ENCODE results near the gene HTR1E.
"Not testable (repeated sequence)": the region's sequence is repeated elsewhere in the genome, so short reads cannot be mapped to it uniquely, and the experiment has no call there.

The HTR1E gene, protein sequence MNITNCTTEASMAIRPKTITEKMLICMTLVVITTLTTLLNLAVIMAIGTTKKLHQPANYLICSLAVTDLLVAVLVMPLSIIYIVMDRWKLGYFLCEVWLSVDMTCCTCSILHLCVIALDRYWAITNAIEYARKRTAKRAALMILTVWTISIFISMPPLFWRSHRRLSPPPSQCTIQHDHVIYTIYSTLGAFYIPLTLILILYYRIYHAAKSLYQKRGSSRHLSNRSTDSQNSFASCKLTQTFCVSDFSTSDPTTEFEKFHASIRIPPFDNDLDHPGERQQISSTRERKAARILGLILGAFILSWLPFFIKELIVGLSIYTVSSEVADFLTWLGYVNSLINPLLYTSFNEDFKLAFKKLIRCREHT

DNA sequence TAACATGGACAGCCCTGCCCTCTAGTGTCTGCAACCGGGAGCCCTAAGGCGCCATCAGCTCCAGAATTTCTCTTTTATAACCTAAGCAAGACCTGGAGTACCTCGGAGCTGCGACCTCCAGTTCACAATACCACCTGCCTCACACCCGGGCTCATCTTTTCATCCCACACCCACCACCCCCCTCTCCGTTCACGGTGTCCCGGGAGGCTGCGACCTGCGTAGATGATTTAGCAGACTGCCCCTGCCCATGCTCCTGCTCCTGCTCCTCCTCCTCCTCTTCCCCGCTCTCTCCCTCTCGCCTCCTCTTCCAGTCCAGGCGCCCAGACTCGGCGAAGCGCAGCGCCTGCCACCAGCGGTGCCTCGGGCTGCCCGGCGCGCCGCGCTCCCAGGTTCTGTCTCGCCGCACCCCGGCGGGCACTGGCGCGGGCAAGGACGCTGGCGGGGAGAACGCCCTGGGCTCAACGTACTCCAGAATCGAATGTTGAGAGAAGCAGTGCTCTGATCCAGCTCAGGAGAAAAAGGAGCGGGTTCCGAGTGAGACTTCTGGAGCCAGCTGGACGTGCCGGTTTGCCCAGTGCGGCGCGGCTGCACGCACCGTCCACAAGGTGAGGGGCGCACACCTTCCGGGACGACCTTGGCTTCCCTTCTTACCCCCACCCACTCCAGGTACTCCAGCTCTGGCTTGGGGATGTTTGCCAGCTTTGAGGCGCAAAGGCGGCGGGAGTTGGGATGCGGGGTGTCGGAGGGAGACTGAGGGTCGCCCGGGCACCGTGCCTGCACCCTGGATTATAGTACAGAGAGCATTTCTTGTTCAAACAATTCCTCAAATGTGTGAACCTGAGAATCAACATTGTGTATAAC, at the start of gene HTR1E:
HTR1E (plus strand) TSS at position 310 of the 861 bp plus-strand sequence. CDS start 77,807 bp downstream, outside the sequence.
- peak; percentile 27 for TF ChIP-seq CTCF (IDR thresholded peaks at IDR 0.05; ENCODE audit: borderline replicate concordance, extremely low read depth, low read length, poor library complexity, severe bottlenecking)
- TF ChIP-seq EZH2 (IDR thresholded peaks at IDR 0.05; ENCODE audit: borderline replicate concordance, low read depth, low read length, severe bottlenecking), result no peak
- DNase-seq (no peak), ATAC-seq (ENCODE audit: insufficient read depth, low read depth) (no peak)
- Histone ChIP-seq H3K27me3 (ENCODE audit: insufficient read depth, low read length, poor library complexity) (peaks cover 3% of the 10 kb centered on the region), H3K4me2 (ENCODE audit: insufficient read depth, low read length) (no peak within 1 kb of the TSS), H3K36me3 (ENCODE audit: insufficient read depth, low read length) (no peaks in the 10 kb centered on the region), H3K79me2 (ENCODE audit: insufficient read depth, low read length) (no peaks in the 10 kb centered on the region), H4K20me1 (ENCODE audit: insufficient read depth, low read length) (no peaks in the 10 kb centered on the region), H3K9me3 (ENCODE audit: insufficient read depth, low read length, severe bottlenecking) (no peaks in the 10 kb centered on the region), H2AFZ (ENCODE audit: low read depth, low read length) (no peak within 1 kb of the TSS), H3K4me1 (ENCODE audit: insufficient read depth, low read length) (no peaks in the 10 kb centered on the region), H3K4me3 (ENCODE audit: low read depth in 1 of 2, low read length in 2 of 2) (no peak within 1 kb of the TSS), H3K9ac (ENCODE audit: low read depth, low read length) (no peak within 1 kb of the TSS), H3K27ac (ENCODE audit: low read length) (no peak within 1 kb of the TSS)

DNA sequence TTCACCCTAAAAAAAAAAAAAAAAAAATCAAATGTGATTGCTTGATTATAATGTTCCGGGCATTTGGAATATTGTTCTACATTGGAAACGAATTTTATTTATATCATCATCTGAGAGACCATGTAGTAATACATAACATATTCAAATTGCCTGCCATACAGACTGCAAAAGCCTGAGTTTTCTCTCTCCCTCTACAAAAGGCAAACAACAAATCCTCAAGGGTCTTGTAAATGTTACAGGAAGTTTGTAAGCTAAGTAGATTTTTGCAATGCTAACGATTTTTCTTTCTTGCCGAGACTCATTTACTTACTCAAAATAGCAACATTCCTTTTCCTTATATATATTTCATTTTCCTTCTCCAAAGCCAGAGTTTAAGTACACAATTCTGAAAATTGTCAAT, 49.0 kb upstream of the HTR1E start:
- Histone ChIP-seq H2AFZ (ENCODE audit: low read depth, low read length) (no peak overlapping the region), H3K27ac (ENCODE audit: low read length) (no peak overlapping the region), H3K36me3 (ENCODE audit: insufficient read depth, low read length) (no peaks in the 10 kb centered on the region), H3K4me2 (ENCODE audit: insufficient read depth, low read length) (no peak overlapping the region), H3K9me3 (ENCODE audit: insufficient read depth, low read length, severe bottlenecking) (no peaks in the 10 kb centered on the region), H3K79me2 (ENCODE audit: insufficient read depth, low read length) (no peaks in the 10 kb centered on the region), H3K27me3 (ENCODE audit: insufficient read depth, low read length, poor library complexity) (no peaks in the 10 kb centered on the region), H3K4me3 (ENCODE audit: low read depth in 1 of 2, low read length in 2 of 2) (no peak overlapping the region), H3K4me1 (ENCODE audit: insufficient read depth, low read length) (no peaks in the 10 kb centered on the region), H3K9ac (ENCODE audit: low read depth, low read length) (no peak overlapping the region), H4K20me1 (ENCODE audit: insufficient read depth, low read length) (no peaks in the 10 kb centered on the region)
- ATAC-seq (ENCODE audit: insufficient read depth, low read depth) (no peak), DNase-seq (no peak)
- no peak for TF ChIP-seq CTCF (IDR thresholded peaks at IDR 0.05; ENCODE audit: borderline replicate concordance, extremely low read depth, low read length, poor library complexity, severe bottlenecking)
- no peak for TF ChIP-seq EZH2 (IDR thresholded peaks at IDR 0.05; ENCODE audit: borderline replicate concordance, low read depth, low read length, severe bottlenecking)

DNA sequence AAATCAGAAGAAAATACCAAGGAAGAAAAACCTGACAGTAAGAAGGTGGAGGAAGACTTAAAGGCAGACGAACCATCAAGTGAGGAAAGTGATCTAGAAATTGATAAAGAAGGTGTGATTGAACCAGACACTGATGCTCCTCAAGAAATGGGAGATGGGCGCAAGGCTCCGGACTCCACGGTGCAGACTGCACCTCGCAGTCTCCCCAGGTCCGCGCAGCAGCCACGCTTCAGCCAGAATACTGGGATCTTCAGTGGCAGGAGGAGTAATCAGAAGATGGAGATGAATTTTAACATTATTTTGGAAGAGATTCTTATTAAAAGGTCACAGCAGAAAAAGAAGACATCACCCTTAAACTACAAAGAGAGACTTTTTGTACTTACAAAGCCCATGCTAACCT, 40.1 kb upstream of the HTR1E start:
- not testable (repeated sequence) for H3K27me3 ChIP-seq (ENCODE audit: insufficient read depth, low read length, poor library complexity); H2AFZ ChIP-seq (ENCODE audit: low read depth, low read length); H3K36me3 ChIP-seq (ENCODE audit: insufficient read depth, low read length); H3K79me2 ChIP-seq (ENCODE audit: insufficient read depth, low read length); H3K9me3 ChIP-seq (ENCODE audit: insufficient read depth, low read length, severe bottlenecking); H3K9ac ChIP-seq (ENCODE audit: low read depth, low read length); H3K4me1 ChIP-seq (ENCODE audit: insufficient read depth, low read length); DNase-seq; ATAC-seq (ENCODE audit: insufficient read depth, low read depth); H3K4me2 ChIP-seq (ENCODE audit: insufficient read depth, low read length); H3K4me3 ChIP-seq (ENCODE audit: low read depth in 1 of 2, low read length in 2 of 2); H3K27ac ChIP-seq (ENCODE audit: low read length); H4K20me1 ChIP-seq (ENCODE audit: insufficient read depth, low read length)

- no peak overlapping the region for H3K4me2 ChIP-seq (ENCODE audit: insufficient read depth, low read length)
- no peak overlapping the region for H2AFZ ChIP-seq (ENCODE audit: low read depth, low read length)
- H3K9me3 ChIP-seq (ENCODE audit: insufficient read depth, low read length, severe bottlenecking), result no peaks in the 10 kb centered on the region
- no peaks in the 10 kb centered on the region for H3K27me3 ChIP-seq (ENCODE audit: insufficient read depth, low read length, poor library complexity)
- H3K27ac ChIP-seq (ENCODE audit: low read length), result no peak overlapping the region
- DNase-seq, result no peak
- TF ChIP-seq CTCF (IDR thresholded peaks at IDR 0.05; ENCODE audit: borderline replicate concordance, extremely low read depth, low read length, poor library complexity, severe bottlenecking), result no peak
- H4K20me1 ChIP-seq (ENCODE audit: insufficient read depth, low read length), result no peaks in the 10 kb centered on the region
- H3K9ac ChIP-seq (ENCODE audit: low read depth, low read length), result no peak overlapping the region
- no peaks in the 10 kb centered on the region for H3K36me3 ChIP-seq (ENCODE audit: insufficient read depth, low read length)
- ATAC-seq (ENCODE audit: insufficient read depth, low read depth), result no peak
- H3K4me3 ChIP-seq (ENCODE audit: low read depth in 1 of 2, low read length in 2 of 2), result no peak overlapping the region
- H3K4me1 ChIP-seq (ENCODE audit: insufficient read depth, low read length), result no peaks in the 10 kb centered on the region
- H3K79me2 ChIP-seq (ENCODE audit: insufficient read depth, low read length), result no peaks in the 10 kb centered on the region
Observed at GRCh38 chr6:86913795-86914194, 23.5 kb upstream of the HTR1E start.
